A549 (cell line): ENCODE measurements around the gene SLC6A3. TPM values are rescaled to one million over a fixed set of nuclear protein-coding genes. Genes with fewer than 3 reads are reported as not detected.

ENCODE experiments used
- ATAC-seq, 2 experiments: fragments of 200-7000 bp in 1 of 2; fragments of >200 bp in 1 of 2; cut with Nextera tagmentation in 1 of 2; cut with Tn5 transposase in 1 of 2; 3 replicates each; pipeline versions ENCODE4 v1.8.0 to v1.9.1; 2018 to 2020; ENCODE audit warnings: mild to moderate bottlenecking in 1 of 2, moderate library complexity in 1 of 2
- CTCF ChIA-PET: fragments of 300-600 bp; sonication (Branson Sonifier 250); formaldehyde crosslinking; extraction: SDS; loops from one replicate; lab custom pipeline; 2021; ENCODE audit warnings: antibody characterized with exemption, inconsistent platforms; lab: Yijun Ruan, JAX
- POLR2A ChIA-PET: fragments of 350-600 bp; formaldehyde crosslinking; extraction: SDS; loops from one replicate; lab custom pipeline; 2021; ENCODE audit warnings: antibody characterized with exemption, inconsistent platforms; lab: Yijun Ruan, JAX
- DNase-seq, 2 experiments: peaks; one replicate each; pipeline versions ENCODE4 v3.0.0 to v3.0.0-alpha.2; 2011 to 2016; ENCODE audit warnings: low read depth in 1 of 2, low spot score in 1 of 2
- FAIRE-seq: peaks from 2 replicates; lab custom pipeline; 2011; peaks lifted over from hg19 to GRCh38; lab: Jason Lieb, UNC
- H3K27ac ChIP-seq, 2 experiments: fragments of >200 bp; sonication (Bioruptor Twin); formaldehyde crosslinking; 3 replicates each; pipeline ENCODE4 v1.5.1; 2016 to 2017
- H3K4me1 ChIP-seq: fragments of >200 bp; sonication (Bioruptor Twin); formaldehyde crosslinking; 3 replicates; pipeline ENCODE4 v1.6.1; 2016
- H3K4me2 ChIP-seq: fragments of >200 bp; sonication (Bioruptor Twin); formaldehyde crosslinking; 3 replicates; pipeline ENCODE4 v1.6.1; 2016
- H3K4me3 ChIP-seq: fragments of >200 bp; sonication (Bioruptor Twin); formaldehyde crosslinking; 3 replicates; pipeline ENCODE4 v1.5.1; 2016
- H3K9me3 ChIP-seq: fragments of >200 bp; sonication (Bioruptor Twin); formaldehyde crosslinking; 3 replicates; pipeline ENCODE4 v1.6.1; 2016
- BHLHE40 ChIP-seq: IDR thresholded peaks from 2 replicates; pipeline ENCODE4 v1.6.1; 2012; ENCODE audit warnings: low read depth, low read length, inconsistent platforms
- CBX2 ChIP-seq: fragments of 200-600 bp; sonication (generic); IDR thresholded peaks from 2 replicates; pipeline ENCODE4 v1.6.1; 2016; ENCODE audit warnings: low read depth, mild to moderate bottlenecking, borderline replicate concordance
- CHD4 ChIP-seq: fragments of 200-600 bp; sonication (generic); IDR thresholded peaks from 2 replicates; pipeline ENCODE4 v1.6.1; 2016; ENCODE audit warnings: antibody characterized with exemption, mild to moderate bottlenecking, borderline replicate concordance
- EHF ChIP-seq: fragments of 250-450 bp; sonication (Bioruptor Pico); IDR thresholded peaks from 2 replicates; pipeline ENCODE4 v1.5.0; 2020; ENCODE audit warnings: mild to moderate bottlenecking
- EP300 ChIP-seq, 2 experiments: fragments of >200 bp; sonication (Bioruptor Twin); formaldehyde crosslinking; IDR thresholded peaks; 2 replicates in 1 of 2; 3 replicates in 1 of 2; pipeline ENCODE4 v1.6.1; 2016 to 2017
- FOSB ChIP-seq: fragments of 250-450 bp; sonication (Bioruptor Pico); IDR thresholded peaks from 2 replicates; pipeline ENCODE4 v1.5.0; 2020; ENCODE audit warnings: mild to moderate bottlenecking, moderate library complexity
- HEYL ChIP-seq: fragments of 250-450 bp; sonication (Bioruptor Pico); IDR thresholded peaks from 2 replicates; pipeline ENCODE4 v1.8.0; 2021; ENCODE audit warnings: mild to moderate bottlenecking, moderate library complexity
- HOXB13 ChIP-seq: fragments of 250-450 bp; sonication (Bioruptor Pico); IDR thresholded peaks from 2 replicates; pipeline ENCODE4 v1.5.0; 2020; ENCODE audit warnings: low read depth, mild to moderate bottlenecking, moderate library complexity
- JUN ChIP-seq, 2 experiments: fragments of >200 bp; sonication (Bioruptor Twin); formaldehyde crosslinking; IDR thresholded peaks; 2 replicates in 1 of 2; 3 replicates in 1 of 2; pipeline ENCODE4 v1.6.1; 2016 to 2017
- MAFK ChIP-seq: fragments of 450-650 bp; IDR thresholded peaks from 2 replicates; pipeline ENCODE4 v1.6.1; 2014; ENCODE audit not compliant: partially characterized antibody
- MAZ ChIP-seq: fragments of 150-350 bp; IDR thresholded peaks from 2 replicates; pipeline ENCODE4 v1.6.1; 2014; ENCODE audit warnings: antibody characterized with exemption, low read depth, low read length, borderline replicate concordance
- MYC ChIP-seq: IDR thresholded peaks from 2 replicates; pipeline ENCODE4 v1.6.1; 2012; ENCODE audit warnings: mild to moderate bottlenecking, inconsistent platforms, low read length, improper control_type of control experiment, borderline replicate concordance
- RAD21 ChIP-seq, 2 experiments: fragments of >200 bp in 1 of 2; sonication (Bioruptor Twin) in 1 of 2; formaldehyde crosslinking in 1 of 2; IDR thresholded peaks in 1 of 2; conservative IDR thresholded peaks in 1 of 2; 2 replicates in 1 of 2; 3 replicates in 1 of 2; pipeline ENCODE4 v1.6.1; 2012 to 2018; ENCODE audit warnings: inconsistent platforms in 1 of 2
- RARB ChIP-seq: fragments of 250-450 bp; sonication (Bioruptor Pico); IDR thresholded peaks from 2 replicates; pipeline ENCODE4 v1.8.0; 2021; ENCODE audit warnings: mild to moderate bottlenecking, moderate library complexity
- RCOR1 ChIP-seq: fragments of 150-350 bp; IDR thresholded peaks from 2 replicates; pipeline ENCODE4 v1.6.1; 2014; ENCODE audit warnings: antibody characterized with exemption, low read length, low read depth
- RNF2 ChIP-seq: fragments of 200-600 bp; sonication (generic); IDR thresholded peaks from 2 replicates; pipeline ENCODE4 v1.6.1; 2016; ENCODE audit warnings: low read depth, mild to moderate bottlenecking, antibody characterized with exemption, moderate library complexity, borderline replicate concordance
- SMC3 ChIP-seq: fragments of >200 bp; sonication (Bioruptor Twin); formaldehyde crosslinking; IDR thresholded peaks from 3 replicates; pipeline ENCODE4 v1.6.1; 2018; ENCODE audit warnings: inconsistent platforms
- ZC3H11A ChIP-seq: fragments of 450-650 bp; IDR thresholded peaks from 2 replicates; pipeline ENCODE4 v1.6.1; 2014; ENCODE audit warnings: antibody characterized with exemption, mild to moderate bottlenecking
- ZFP36 ChIP-seq: fragments of 450-650 bp; IDR thresholded peaks from 2 replicates; pipeline ENCODE4 v1.6.1; 2014; ENCODE audit warnings: borderline replicate concordance; ENCODE audit not compliant: partially characterized antibody
- WGBS: methylation state at CpG from one replicate; pipeline ENCODE4 v1.1.6; 2017; ENCODE audit errors: missing lambda C conversion rate; 5-methylcytosine and 5-hydroxymethylcytosine counted together
- polyA plus RNA-seq, 4 experiments: library from polyadenylated mRNA; depleted of rRNA in 3 of 4; stranded (reverse); fragments of >200 nt; fragmentation: RNase III in 1 of 4; extraction: RNeasy Plus Mini Kit Qiagen cat#74134 plus additional on column Dnase treatment in 1 of 4; gene quantifications; 2 replicates in 3 of 4; 3 replicates in 1 of 4; pipeline ENCODE4 v1.2.3, GENCODE V29; 2011 to 2017
- TF ChIP-seq, protein P1 (sequence below): fragments of >200 bp; sonication (Bioruptor Twin); formaldehyde crosslinking; IDR thresholded peaks from 3 replicates; pipeline ENCODE4 v1.5.1; 2016
- TF ChIP-seq, protein P2 (sequence below): IDR thresholded peaks from 2 replicates; pipeline ENCODE4 v1.6.1; 2012
- TF ChIP-seq, protein P3 (sequence below): fragments of >200 bp; sonication (Bioruptor Twin); formaldehyde crosslinking; IDR thresholded peaks from 3 replicates; pipeline ENCODE4 v1.6.1; 2016
- TF ChIP-seq, protein P4 (sequence below): IDR thresholded peaks from 2 replicates; pipeline ENCODE4 v1.6.1; 2012
- TF ChIP-seq, protein P5 (sequence below): fragments of 250-450 bp; sonication (Bioruptor Pico); IDR thresholded peaks from 2 replicates; pipeline ENCODE4 v1.5.0; 2020; ENCODE audit warnings: low read depth, mild to moderate bottlenecking, moderate library complexity

Gene SLC6A3
- polyA plus RNA-seq, 2 of the 4 experiments (the other 2 are of a cell fraction): 0.05 to 0.06 TPM

DNA sequence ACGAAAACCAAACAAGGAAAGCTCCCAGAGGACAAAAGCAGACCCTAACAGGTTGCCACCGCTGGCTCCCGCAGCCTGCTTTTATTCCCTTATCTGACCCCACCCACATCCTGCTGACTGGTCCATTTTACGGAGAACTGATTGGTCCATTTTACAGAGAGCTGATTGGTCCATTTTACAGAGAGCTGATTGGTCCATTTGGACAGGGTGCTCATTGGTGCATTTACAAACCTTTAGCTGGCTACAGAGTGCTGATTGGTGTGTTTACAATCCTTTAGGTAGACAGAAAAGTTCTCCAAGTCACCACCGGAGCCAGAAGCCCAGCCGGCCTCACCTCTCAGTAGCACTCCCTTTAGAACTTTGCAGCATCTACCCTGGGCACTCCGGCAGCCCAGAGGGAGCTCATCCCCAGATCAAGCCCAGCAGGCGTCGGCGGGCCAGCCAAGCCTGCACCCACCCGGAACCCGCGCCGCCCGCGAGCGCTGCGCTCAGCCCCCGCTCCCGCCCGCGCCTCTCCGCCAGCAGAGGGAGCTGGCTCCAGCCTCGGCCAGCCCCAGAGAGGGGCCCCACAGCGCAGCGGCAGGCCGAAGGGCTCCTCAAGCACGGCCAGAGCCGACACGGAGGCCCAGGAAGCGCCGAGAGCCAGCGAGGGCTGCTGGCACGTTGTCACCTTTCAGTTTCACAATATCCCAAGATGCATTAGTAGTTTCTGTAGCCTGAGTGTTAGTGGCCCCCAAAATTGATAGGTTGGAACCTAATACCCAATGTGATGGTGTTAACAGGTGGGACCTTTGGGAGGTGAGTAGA is 65.0 kb downstream of the SLC6A3 start:
- ATAC-seq: peak; percentile 85 to 98
- FAIRE-seq: no peak
- TF ChIP-seq ZC3H11A (no peak), RAD21 (conservative IDR thresholded peaks at IDR 0.05 in 1 of 2, IDR thresholded peaks at IDR 0.05 in 1 of 2) (peak; percentile 49 to 72), MAZ (peak; percentile 22; the same call in 1 of the 2 replicates), MAFK (peak; percentile 86), SMC3 (peak; percentile 83), EP300 (IDR thresholded peaks at IDR 0.05) (no peak), RCOR1 (no peak), CBX2 (no peak), ZFP36 (no peak), BHLHE40 (no peak), HEYL (CRISPR knock-in tag) (no peak), RARB (CRISPR knock-in tag) (no peak)
- TF ChIP-seq, protein P1, sequence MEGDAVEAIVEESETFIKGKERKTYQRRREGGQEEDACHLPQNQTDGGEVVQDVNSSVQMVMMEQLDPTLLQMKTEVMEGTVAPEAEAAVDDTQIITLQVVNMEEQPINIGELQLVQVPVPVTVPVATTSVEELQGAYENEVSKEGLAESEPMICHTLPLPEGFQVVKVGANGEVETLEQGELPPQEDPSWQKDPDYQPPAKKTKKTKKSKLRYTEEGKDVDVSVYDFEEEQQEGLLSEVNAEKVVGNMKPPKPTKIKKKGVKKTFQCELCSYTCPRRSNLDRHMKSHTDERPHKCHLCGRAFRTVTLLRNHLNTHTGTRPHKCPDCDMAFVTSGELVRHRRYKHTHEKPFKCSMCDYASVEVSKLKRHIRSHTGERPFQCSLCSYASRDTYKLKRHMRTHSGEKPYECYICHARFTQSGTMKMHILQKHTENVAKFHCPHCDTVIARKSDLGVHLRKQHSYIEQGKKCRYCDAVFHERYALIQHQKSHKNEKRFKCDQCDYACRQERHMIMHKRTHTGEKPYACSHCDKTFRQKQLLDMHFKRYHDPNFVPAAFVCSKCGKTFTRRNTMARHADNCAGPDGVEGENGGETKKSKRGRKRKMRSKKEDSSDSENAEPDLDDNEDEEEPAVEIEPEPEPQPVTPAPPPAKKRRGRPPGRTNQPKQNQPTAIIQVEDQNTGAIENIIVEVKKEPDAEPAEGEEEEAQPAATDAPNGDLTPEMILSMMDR: peak; percentile 79
- TF ChIP-seq, protein P2, sequence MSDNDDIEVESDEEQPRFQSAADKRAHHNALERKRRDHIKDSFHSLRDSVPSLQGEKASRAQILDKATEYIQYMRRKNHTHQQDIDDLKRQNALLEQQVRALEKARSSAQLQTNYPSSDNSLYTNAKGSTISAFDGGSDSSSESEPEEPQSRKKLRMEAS: peak; percentile 34; the same call in 1 of the 2 replicates
- TF ChIP-seq, protein P3, sequence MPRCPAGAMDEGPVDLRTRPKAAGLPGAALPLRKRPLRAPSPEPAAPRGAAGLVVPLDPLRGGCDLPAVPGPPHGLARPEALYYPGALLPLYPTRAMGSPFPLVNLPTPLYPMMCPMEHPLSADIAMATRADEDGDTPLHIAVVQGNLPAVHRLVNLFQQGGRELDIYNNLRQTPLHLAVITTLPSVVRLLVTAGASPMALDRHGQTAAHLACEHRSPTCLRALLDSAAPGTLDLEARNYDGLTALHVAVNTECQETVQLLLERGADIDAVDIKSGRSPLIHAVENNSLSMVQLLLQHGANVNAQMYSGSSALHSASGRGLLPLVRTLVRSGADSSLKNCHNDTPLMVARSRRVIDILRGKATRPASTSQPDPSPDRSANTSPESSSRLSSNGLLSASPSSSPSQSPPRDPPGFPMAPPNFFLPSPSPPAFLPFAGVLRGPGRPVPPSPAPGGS: no peak
- TF ChIP-seq, protein P4, sequence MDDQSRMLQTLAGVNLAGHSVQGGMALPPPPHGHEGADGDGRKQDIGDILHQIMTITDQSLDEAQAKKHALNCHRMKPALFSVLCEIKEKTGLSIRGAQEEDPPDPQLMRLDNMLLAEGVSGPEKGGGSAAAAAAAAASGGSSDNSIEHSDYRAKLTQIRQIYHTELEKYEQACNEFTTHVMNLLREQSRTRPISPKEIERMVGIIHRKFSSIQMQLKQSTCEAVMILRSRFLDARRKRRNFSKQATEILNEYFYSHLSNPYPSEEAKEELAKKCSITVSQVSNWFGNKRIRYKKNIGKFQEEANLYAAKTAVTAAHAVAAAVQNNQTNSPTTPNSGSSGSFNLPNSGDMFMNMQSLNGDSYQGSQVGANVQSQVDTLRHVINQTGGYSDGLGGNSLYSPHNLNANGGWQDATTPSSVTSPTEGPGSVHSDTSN: no peak
- TF ChIP-seq, protein P5, sequence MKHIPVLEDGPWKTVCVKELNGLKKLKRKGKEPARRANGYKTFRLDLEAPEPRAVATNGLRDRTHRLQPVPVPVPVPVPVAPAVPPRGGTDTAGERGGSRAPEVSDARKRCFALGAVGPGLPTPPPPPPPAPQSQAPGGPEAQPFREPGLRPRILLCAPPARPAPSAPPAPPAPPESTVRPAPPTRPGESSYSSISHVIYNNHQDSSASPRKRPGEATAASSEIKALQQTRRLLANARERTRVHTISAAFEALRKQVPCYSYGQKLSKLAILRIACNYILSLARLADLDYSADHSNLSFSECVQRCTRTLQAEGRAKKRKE: no peak
- 0 out of 3 replicates have a peak, but pooled peaks cover 8% of the 10 kb centered on the region for H3K4me1 ChIP-seq
- peak in 1 of 2 experiments; percentile 78 for DNase-seq
- ChIA-PET POLR2A (no interaction called here), CTCF (interaction anchor here (0.5 to 3.1 kb wide), 49 partner anchors 9 to 819 kb away, joined by 3 to 36 read pairs (median 4); no protein-coding TSS in a partner anchor)
- H3K9me3 ChIP-seq: peaks cover 7% of the 10 kb centered on the region; the same call in 2 of the 3 replicates
- peak overlapping the region; percentile 60 for H3K4me2 ChIP-seq
- peak overlapping the region in 1 of 2 experiments; percentile 38; a peak in 1 of 6 replicates for H3K27ac ChIP-seq
- 55% methylated on average over 7 of the region's 34 CpGs for WGBS
- peak overlapping the region; percentile 21; the same call in 2 of the 3 replicates for H3K4me3 ChIP-seq

DNA sequence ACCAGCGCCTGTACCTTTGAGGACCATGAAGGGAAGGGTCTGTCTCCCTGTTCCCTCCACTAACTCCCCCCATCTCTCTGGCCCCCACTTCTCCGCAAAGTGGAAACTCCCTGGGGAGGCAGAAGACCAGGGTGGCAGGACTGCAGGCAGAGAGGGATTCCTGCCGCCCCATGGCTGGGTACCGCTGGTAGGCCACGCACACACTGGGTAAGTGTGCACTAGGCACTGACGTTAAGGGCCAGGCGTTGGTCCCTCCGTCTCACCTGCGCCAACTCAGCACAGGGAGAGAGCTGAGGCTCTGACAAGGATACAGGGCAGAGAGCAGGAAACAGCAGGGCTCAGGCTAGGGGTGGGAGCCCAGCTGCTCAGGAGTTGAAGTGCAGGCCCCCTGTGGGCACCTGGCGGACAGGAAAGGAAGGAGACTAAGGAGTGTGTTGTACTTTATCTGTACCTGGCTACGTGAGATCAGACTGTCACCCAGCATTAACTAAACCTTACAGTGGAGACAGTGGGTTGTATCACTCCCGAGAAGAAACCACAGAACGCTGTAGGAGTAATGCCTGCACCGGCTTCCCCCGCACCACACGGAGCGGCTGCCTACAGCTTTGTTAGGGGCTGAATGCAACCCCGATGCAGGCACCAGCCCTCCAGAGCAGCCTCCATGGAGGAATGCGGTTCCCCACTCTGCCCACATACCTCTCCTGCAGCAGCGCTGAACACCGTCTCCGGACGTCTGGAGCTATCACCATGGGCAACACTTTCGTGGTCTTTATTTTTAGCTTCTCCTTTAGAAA is 66.2 kb downstream of the SLC6A3 start:
- ChIA-PET POLR2A (no interaction called here), CTCF (interaction anchor here (0.9 to 3.1 kb wide), 25 partner anchors 8 to 275 kb away, joined by 3 to 36 read pairs (median 6); no protein-coding TSS in a partner anchor)
- Histone ChIP-seq H3K4me1 (0 out of 3 replicates have a peak, but pooled peaks cover 8% of the 10 kb centered on the region), H3K4me3 (no peak overlapping the region), H3K4me2 (no peak overlapping the region), H3K27ac (no peak overlapping the region), H3K9me3 (peaks cover 7% of the 10 kb centered on the region; the same call in 2 of the 3 replicates)
- WGBS: 90% methylated on average over 24 of the region's 24 CpGs
- TF ChIP-seq, protein P1: no peak
- TF ChIP-seq EHF (CRISPR knock-in tag) (no peak), CBX2 (no peak), JUN (IDR thresholded peaks at IDR 0.05) (no peak), CHD4 (no peak), MYC (no peak), RNF2 (no peak), HOXB13 (CRISPR knock-in tag) (no peak), HEYL (CRISPR knock-in tag) (no peak), FOSB (CRISPR knock-in tag) (no peak)
- no peak for DNase-seq
- no peak for ATAC-seq
- no peak for FAIRE-seq
